ENCODE results near the gene RGS4.

DNA sequence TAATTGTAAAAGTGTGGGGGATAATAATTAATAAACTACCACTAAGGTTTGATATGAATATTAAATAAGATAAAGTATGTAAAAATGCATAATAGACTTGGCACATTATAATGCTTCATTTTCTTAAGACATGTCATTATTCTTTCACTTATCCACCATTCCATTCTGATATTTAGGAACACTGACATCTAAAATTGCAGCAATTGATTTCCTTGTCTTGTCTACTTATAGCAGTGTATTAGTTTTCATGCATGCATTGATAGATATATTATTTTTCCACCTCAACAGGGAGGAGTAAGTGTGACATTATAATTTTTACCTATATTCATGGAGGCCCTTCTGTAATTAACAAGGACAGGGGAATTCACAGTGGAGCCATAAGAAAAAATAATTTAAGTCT is 41.6 kb upstream of the RGS4 start:
- TF ChIP-seq, protein P1, sequence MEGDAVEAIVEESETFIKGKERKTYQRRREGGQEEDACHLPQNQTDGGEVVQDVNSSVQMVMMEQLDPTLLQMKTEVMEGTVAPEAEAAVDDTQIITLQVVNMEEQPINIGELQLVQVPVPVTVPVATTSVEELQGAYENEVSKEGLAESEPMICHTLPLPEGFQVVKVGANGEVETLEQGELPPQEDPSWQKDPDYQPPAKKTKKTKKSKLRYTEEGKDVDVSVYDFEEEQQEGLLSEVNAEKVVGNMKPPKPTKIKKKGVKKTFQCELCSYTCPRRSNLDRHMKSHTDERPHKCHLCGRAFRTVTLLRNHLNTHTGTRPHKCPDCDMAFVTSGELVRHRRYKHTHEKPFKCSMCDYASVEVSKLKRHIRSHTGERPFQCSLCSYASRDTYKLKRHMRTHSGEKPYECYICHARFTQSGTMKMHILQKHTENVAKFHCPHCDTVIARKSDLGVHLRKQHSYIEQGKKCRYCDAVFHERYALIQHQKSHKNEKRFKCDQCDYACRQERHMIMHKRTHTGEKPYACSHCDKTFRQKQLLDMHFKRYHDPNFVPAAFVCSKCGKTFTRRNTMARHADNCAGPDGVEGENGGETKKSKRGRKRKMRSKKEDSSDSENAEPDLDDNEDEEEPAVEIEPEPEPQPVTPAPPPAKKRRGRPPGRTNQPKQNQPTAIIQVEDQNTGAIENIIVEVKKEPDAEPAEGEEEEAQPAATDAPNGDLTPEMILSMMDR (IDR thresholded peaks at IDR 0.05): no peak
- TF ChIP-seq POLR2A (IDR thresholded peaks at IDR 0.05): no peak
